Mesothelial cell of epicardium (in vitro differentiated cells): ENCODE results near the gene UBE2G2. TPM values are rescaled to one million over a fixed set of nuclear protein-coding genes. Genes with fewer than 3 reads are reported as not detected.

ENCODE experiments used
- DNase-seq, 2 experiments: peaks; one replicate each; pipeline ENCODE4 v3.0.0; 2021; ENCODE audit warnings: low spot score in 2 of 2; ENCODE audit not compliant: unreplicated experiment in 2 of 2
- H3K27ac Mint-ChIP-seq: 2 replicates; pipeline ENCODE4 v1.8.0; 2021; ENCODE audit warnings: mixed read lengths
- H3K27me3 Mint-ChIP-seq: 2 replicates; pipeline ENCODE4 v1.8.0; 2021; ENCODE audit warnings: low read depth, mixed read lengths
- H3K36me3 Mint-ChIP-seq: 2 replicates; pipeline ENCODE4 v1.8.0; 2021; ENCODE audit warnings: mixed read lengths
- H3K4me1 Mint-ChIP-seq: 2 replicates; pipeline ENCODE4 v1.8.0; 2021; ENCODE audit warnings: mixed read lengths
- H3K4me3 Mint-ChIP-seq: 2 replicates; pipeline ENCODE4 v1.8.0; 2021; ENCODE audit warnings: mild to moderate bottlenecking, moderate library complexity, mixed read lengths
- H3K9me3 Mint-ChIP-seq: 2 replicates; pipeline ENCODE4 v1.8.0; 2021; ENCODE audit warnings: mixed read lengths
- CTCF ChIP-seq: fragments of 200-600 bp; sonication (generic); IDR thresholded peaks from one replicate; pipeline ENCODE4 v1.5.0; 2021; ENCODE audit warnings: antibody characterized with exemption; ENCODE audit not compliant: unreplicated experiment
- total RNA-seq: library from RNA; stranded (reverse); gene quantifications from 3 replicates; pipeline ENCODE4 v1.2.1, GENCODE V29; 2021

Gene UBE2G2
- total RNA-seq, 1 donor from 2014 or later: 95.4 TPM

GRCh38 chr21:44735821-44736220 is 65.8 kb downstream of the UBE2G2 start:
- no peak for TF ChIP-seq CTCF
- H3K27ac Mint-ChIP-seq: no peak overlapping the region
- no peak for DNase-seq
- H3K9me3 Mint-ChIP-seq: peaks cover 6% of the 10 kb centered on the region
- H3K4me3 Mint-ChIP-seq: no peak overlapping the region
- H3K4me1 Mint-ChIP-seq: peaks cover 5% of the 10 kb centered on the region
- H3K27me3 Mint-ChIP-seq: peaks cover 29% of the 10 kb centered on the region
- no peaks in the 10 kb centered on the region for H3K36me3 Mint-ChIP-seq

GRCh38 chr21:44734841-44735240 is 66.8 kb downstream of the UBE2G2 start:
- no peaks in the 10 kb centered on the region for H3K4me1 Mint-ChIP-seq
- DNase-seq: no peak

GRCh38 chr21:44734026-44734745 is 67.4 kb downstream of the UBE2G2 start:
- no peaks in the 10 kb centered on the region for H3K4me1 Mint-ChIP-seq
- peaks cover 31% of the 10 kb centered on the region for H3K27me3 Mint-ChIP-seq
- no peak overlapping the region for H3K4me3 Mint-ChIP-seq
- peaks cover 6% of the 10 kb centered on the region for H3K9me3 Mint-ChIP-seq
- DNase-seq: no peak
- H3K27ac Mint-ChIP-seq: no peak overlapping the region
- TF ChIP-seq CTCF: no peak
- H3K36me3 Mint-ChIP-seq: no peaks in the 10 kb centered on the region

More at GRCh38 chr21:44734841-44735240, 66.8 kb downstream of the UBE2G2 start:
- H3K4me3 Mint-ChIP-seq: no peak overlapping the region
- H3K27ac Mint-ChIP-seq: no peak overlapping the region
- H3K9me3 Mint-ChIP-seq: peaks cover 6% of the 10 kb centered on the region
- TF ChIP-seq CTCF: no peak
- peaks cover 31% of the 10 kb centered on the region for H3K27me3 Mint-ChIP-seq
- no peaks in the 10 kb centered on the region for H3K36me3 Mint-ChIP-seq

GRCh38 chr21:44732956-44733355 is 68.7 kb downstream of the UBE2G2 start:
- no peak for DNase-seq
- no peak for TF ChIP-seq CTCF
- no peak overlapping the region for H3K27ac Mint-ChIP-seq
- H3K9me3 Mint-ChIP-seq: peaks cover 6% of the 10 kb centered on the region
- H3K4me1 Mint-ChIP-seq: no peaks in the 10 kb centered on the region
- no peaks in the 10 kb centered on the region for H3K36me3 Mint-ChIP-seq
- H3K27me3 Mint-ChIP-seq: peaks cover 31% of the 10 kb centered on the region
- H3K4me3 Mint-ChIP-seq: no peak overlapping the region

- H3K9me3 Mint-ChIP-seq: peaks cover 6% of the 10 kb centered on the region
- H3K36me3 Mint-ChIP-seq: no peaks in the 10 kb centered on the region
- H3K4me1 Mint-ChIP-seq: no peaks in the 10 kb centered on the region
- peaks cover 31% of the 10 kb centered on the region for H3K27me3 Mint-ChIP-seq
- H3K27ac Mint-ChIP-seq: no peak overlapping the region
- H3K4me3 Mint-ChIP-seq: no peak overlapping the region
- DNase-seq: no peak
- TF ChIP-seq CTCF: no peak
Measured at GRCh38 chr21:44732263-44732662, 69.4 kb downstream of the UBE2G2 start.
